ENCODE results near the gene SAMD3.

GRCh38 chr6:130115036-130115435 lies 107.7 kb downstream of the SAMD3 start:
- TF ChIP-seq CTCF (conservative IDR thresholded peaks at IDR 0.05) = no peak
- TF ChIP-seq ZFX (IDR thresholded peaks at IDR 0.05) = no peak

All from C4-2B (cell line).